RWPE2 (cell line): Measurements from ENCODE around the gene MAP2K6.

Experiments used
- ATAC-seq: fragments of 200-7000 bp; cut with Tn5 transposase; 3 replicates; pipeline ENCODE4 v1.9.1; 2021; ENCODE audit warnings: low read depth
- DNase-seq: peaks from one replicate; pipeline ENCODE4 v3.0.0-alpha.2; 2020; ENCODE audit warnings: low spot score
- H3K27ac ChIP-seq: fragments of 450-650 bp; 2 replicates; pipeline ENCODE4 v1.5.1; 2017; ENCODE audit warnings: mild to moderate bottlenecking; ENCODE audit not compliant: poor library complexity, severe bottlenecking
- H3K27me3 ChIP-seq: fragments of 250-450 bp; sonication (Bioruptor Pico); 2 replicates; pipeline ENCODE4 v1.5.1; 2021; ENCODE audit warnings: mild to moderate bottlenecking, moderate library complexity; ENCODE audit not compliant: insufficient read depth, poor library complexity, severe bottlenecking
- H3K36me3 ChIP-seq: fragments of 250-450 bp; sonication (Bioruptor Pico); 2 replicates; pipeline ENCODE4 v1.5.1; 2020; ENCODE audit warnings: low read depth, mild to moderate bottlenecking, moderate library complexity
- H3K4me1 ChIP-seq: fragments of 250-450 bp; sonication (Bioruptor Pico); 2 replicates; pipeline ENCODE4 v1.5.1; 2021; ENCODE audit warnings: mild to moderate bottlenecking, moderate library complexity; ENCODE audit not compliant: insufficient read depth, poor library complexity, severe bottlenecking
- H3K4me3 ChIP-seq: fragments of 250-450 bp; sonication (Bioruptor Pico); 2 replicates; pipeline ENCODE4 v1.5.1; 2021; ENCODE audit warnings: mild to moderate bottlenecking, moderate library complexity; ENCODE audit not compliant: severe bottlenecking
- H3K9me3 ChIP-seq: fragments of 250-450 bp; sonication (Bioruptor Pico); 2 replicates; pipeline ENCODE4 v1.5.1; 2021; ENCODE audit warnings: mild to moderate bottlenecking, moderate library complexity; ENCODE audit not compliant: severe bottlenecking
- CTCF ChIP-seq: fragments of 450-650 bp; IDR thresholded peaks from one replicate; pipeline ENCODE4 v1.5.1; 2017; ENCODE audit warnings: mild to moderate bottlenecking, moderate library complexity; ENCODE audit not compliant: poor library complexity, severe bottlenecking

Gene MAP2K6

GRCh38 chr17:69424287-69425041 lies 10.0 kb downstream of the MAP2K6 start:
- no peaks in the 10 kb centered on the region for H3K27me3 ChIP-seq
- H3K4me3 ChIP-seq = no peak overlapping the region
- no peak for TF ChIP-seq CTCF
- peaks cover 4% of the 10 kb centered on the region for H3K4me1 ChIP-seq
- H3K36me3 ChIP-seq = no peaks in the 10 kb centered on the region
- no peaks in the 10 kb centered on the region for H3K9me3 ChIP-seq
- H3K27ac ChIP-seq = no peak overlapping the region
- DNase-seq (no peak), ATAC-seq (no peak)

GRCh38 chr17:69425978-69426377 lies 11.5 kb downstream of the MAP2K6 start:
- Histone ChIP-seq H3K36me3 (no peaks in the 10 kb centered on the region), H3K27me3 (no peaks in the 10 kb centered on the region), H3K4me1 (peaks cover 14% of the 10 kb centered on the region), H3K9me3 (no peaks in the 10 kb centered on the region), H3K4me3 (no peak overlapping the region), H3K27ac (no peak overlapping the region)
- DNase-seq (no peak), ATAC-seq (no peak)
- TF ChIP-seq CTCF = no peak

- no peak for TF ChIP-seq CTCF
- no peak for DNase-seq
- no peak overlapping the region for H3K27ac ChIP-seq
- H3K4me1 ChIP-seq = peaks cover 14% of the 10 kb centered on the region
- no peak for ATAC-seq
- H3K4me3 ChIP-seq = no peak overlapping the region
- H3K36me3 ChIP-seq = no peaks in the 10 kb centered on the region
- H3K9me3 ChIP-seq = no peaks in the 10 kb centered on the region
- H3K27me3 ChIP-seq = no peaks in the 10 kb centered on the region
Observed at GRCh38 chr17:69427486-69428197, 13.1 kb downstream of the MAP2K6 start.

GRCh38 chr17:69428252-69428980 lies 13.9 kb downstream of the MAP2K6 start:
- no peak overlapping the region for H3K27ac ChIP-seq
- H3K9me3 ChIP-seq = no peaks in the 10 kb centered on the region
- ATAC-seq = no peak
- peaks cover 11% of the 10 kb centered on the region for H3K4me1 ChIP-seq
- no peak for TF ChIP-seq CTCF
- no peaks in the 10 kb centered on the region for H3K27me3 ChIP-seq
- no peak for DNase-seq
- H3K4me3 ChIP-seq = no peak overlapping the region
- no peaks in the 10 kb centered on the region for H3K36me3 ChIP-seq
